Renal pelvis (tissue), 12 donors: ENCODE measurements around the gene PAX6. TPM values are rescaled to one million over a fixed set of nuclear protein-coding genes. Genes with fewer than 3 reads are reported as not detected.

Experiments
- DNase-seq: peaks from one replicate; pipeline ENCODE4 v3.0.0-alpha.2; 2013
- long read RNA-seq, 16 experiments: transcript quantifications; one replicate each; lab custom pipeline, GENCODE V29; 2026
- polyA plus RNA-seq, 3 donors: library from polyadenylated mRNA; unstranded; fragments of 120-200 nt; gene quantifications; one replicate each; pipeline ENCODE4 v1.2.1, GENCODE V29; 2013; ENCODE audit not compliant: insufficient read length in 3 of 3

Gene PAX6
- under 1 TPM; 0.04 to 0.27 (median 0.08) TPM for polyA plus RNA-seq
- long read RNA-seq, donor 1, result 0 reads
- long read RNA-seq, donor 2, result 0 reads
- long read RNA-seq, donor 3, result 0 reads
- long read RNA-seq, donor 4, result 0 reads
- long read RNA-seq, donor 5, result 0 reads
- long read RNA-seq, donor 6, result 0 reads
- long read RNA-seq, donor 7, result 0 reads
- long read RNA-seq, donor 8, result 0 reads
- long read RNA-seq, donor 9, result 0 reads
- long read RNA-seq, donor 10, result 0 reads
- long read RNA-seq, donor 11, result 0 reads
- long read RNA-seq, donor 12, result 0 reads
- long read RNA-seq, donor 13, result 0 reads
- long read RNA-seq, donor 14, result 0 reads
- long read RNA-seq, donor 15, result 0 reads
- long read RNA-seq, donor 16, result 0 reads

DNA sequence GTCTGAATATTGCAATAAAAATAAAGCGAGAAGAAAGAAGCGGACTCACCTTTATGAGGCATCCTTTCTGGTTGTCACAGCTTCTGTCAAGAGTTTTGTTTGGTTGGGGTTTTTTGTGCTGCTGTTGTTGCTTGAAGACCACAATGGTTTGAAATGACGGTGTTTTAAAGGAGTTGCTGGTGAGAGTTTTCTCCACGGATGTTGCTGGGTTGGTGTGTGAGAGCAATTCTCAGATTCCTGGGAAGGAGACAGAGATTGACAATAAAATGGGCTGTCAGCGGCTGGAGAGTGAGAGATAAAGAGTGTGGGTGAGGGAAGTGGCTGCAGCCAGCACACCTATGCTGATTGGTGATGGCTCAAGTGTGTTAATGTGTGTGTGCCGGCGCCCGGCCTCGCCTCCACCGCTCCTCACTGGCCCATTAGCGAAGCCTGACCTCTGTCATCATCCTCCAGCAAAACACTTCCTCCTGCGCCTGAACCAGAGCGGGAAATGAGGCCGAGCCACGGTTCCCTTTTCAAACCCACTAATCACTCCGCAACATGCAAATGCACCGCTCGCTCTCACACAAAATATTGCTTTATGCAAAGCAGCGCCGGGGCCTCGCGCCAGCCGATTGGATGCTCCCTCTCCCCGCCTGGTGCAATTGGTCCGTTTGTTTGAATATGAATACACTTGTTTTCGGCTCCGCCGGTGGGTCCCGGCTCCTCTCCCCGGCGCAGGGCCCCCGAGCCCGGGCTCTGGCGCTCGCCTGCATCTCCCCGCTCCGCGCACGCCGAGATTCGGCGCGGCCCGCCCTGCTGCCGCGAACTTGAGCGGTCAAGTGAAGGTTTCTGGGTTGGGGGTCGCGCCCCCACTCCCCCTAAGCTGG is at the start of gene PAX6:
Gene PAX6 (minus strand): TSS at position 544 of the 869 bp plus-strand sequence. CDS start 4,911 bp downstream, outside the sequence.
- no peak for DNase-seq

- DNase-seq, result no peak
Measured at GRCh38 chr11:31860391-31860790, 49.3 kb upstream of the PAX6 start.

DNA sequence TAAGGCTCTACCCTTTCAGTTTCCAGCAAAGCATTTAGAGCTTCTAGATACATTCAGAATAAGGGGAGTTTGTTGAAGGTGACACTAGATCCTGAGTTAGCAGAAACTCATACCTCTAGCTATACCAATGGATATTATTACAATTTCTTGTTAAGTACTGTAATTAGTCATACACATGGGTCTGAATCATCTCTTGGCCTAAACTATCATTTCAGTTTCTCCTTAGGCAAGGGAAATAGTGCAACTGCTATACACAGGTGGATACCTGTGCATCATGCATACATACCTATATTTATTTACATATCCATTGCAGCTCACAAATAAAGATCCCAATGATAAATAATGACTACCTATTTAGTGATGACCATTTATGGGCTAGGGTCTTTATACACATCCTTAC is 45.1 kb upstream of the PAX6 start:
- no peak for DNase-seq

GRCh38 chr11:31855466-31855865 is 44.3 kb upstream of the PAX6 start:
- no peak for DNase-seq

DNA sequence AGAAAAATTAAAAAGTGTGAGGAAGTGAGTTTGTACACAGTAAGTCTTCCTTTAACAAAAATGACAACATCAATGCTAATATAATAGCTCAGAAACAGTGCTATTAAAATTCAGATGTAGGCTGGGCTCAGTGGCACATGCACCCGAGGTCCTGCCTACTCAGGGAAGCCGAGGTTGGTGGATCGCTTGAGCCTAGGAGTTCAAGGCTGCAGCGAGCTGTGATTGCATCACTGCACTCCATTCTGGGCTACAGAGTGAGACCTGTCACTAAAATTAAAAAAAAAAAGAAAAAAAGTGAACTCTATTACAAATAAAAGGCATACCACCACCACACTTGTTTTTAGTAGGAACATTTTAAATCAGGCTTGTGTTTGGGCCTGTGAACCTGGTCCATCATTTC is 39.2 kb upstream of the PAX6 start:
- DNase-seq, result no peak

DNA sequence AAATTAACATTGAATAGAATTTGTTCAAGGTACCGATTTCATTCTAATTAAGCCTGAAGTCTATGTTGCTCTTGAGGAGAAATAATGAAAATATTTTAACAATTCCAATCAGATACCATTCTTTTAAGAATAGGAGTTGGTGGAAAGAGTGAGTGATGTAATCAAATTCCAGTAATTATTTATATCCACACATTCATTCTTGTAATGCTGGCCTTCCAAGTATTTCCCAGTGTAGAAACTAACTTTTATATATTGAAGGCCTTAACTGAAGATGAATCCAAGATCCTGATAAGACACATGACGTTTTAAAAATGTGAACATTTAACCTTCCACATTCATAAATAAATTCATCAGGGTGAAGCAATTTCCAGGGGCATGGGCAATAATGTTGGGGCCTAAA is 36.6 kb upstream of the PAX6 start:
- no peak for DNase-seq

GRCh38 chr11:31845331-31845730 is 34.2 kb upstream of the PAX6 start:
- no peak for DNase-seq

DNA sequence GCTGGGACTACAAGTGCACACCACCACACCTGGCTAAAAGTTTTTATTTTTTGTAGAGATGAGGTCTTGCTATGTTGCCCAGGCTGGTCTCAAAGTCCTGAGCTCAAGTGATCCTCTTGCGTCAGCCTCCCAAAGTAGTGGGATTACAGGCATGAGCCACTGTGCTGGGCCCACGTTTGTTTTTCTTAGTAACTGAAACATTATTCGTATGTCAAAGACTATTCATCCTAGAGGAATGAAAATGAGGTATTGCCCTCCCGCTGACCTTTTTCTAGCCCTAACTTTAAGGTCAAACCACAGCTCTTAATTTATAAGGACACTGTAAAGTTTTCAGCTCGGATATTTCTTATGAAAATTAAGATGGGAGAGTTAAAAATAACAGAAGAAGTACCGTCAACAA is 33.2 kb upstream of the PAX6 start:
- DNase-seq, result no peak

DNA sequence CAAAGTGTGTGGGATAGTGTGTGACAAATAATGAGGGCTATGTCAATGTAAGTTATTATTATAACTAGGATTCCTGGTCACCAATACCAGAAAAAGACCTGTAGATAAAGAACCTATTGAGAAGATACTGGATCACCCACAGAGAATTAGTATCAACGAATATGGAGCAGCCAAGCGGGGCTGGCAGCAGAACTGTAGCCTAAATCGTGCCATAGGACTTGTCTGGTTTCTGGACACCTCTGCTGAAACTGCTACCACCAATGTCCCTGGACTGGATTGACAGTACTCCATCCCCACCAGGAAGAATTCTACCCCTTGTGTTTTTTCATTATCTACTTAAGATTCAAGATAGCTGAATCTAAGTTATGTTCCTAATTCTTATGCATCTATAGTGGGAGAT is 30.3 kb upstream of the PAX6 start:
- DNase-seq, result no peak

- DNase-seq, result no peak
Measured at GRCh38 chr11:31834237-31834636, 23.1 kb upstream of the PAX6 start.

DNA sequence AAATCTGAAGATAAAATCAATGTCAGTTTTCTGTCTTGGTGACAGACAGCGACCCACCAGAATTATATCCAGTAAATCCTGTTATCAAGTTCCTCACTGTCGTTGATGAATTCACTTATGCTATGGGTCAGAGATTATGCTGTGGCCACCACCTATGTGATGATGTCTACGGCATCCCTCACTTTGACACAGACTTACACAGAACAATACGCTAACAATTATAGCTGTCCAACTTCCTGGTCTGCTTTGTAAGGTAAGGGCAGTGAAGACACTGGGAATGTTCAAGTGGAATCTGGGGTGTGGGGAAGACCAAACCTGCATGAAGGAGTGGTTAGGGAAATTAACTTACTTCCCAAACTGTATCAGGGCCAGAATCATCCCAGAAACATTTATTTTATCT is 19.3 kb upstream of the PAX6 start:
- no peak for DNase-seq

GRCh38 chr11:31828217-31828616 is 17.1 kb upstream of the PAX6 start:
- no peak for DNase-seq

GRCh38 chr11:31827455-31828206 is 16.5 kb upstream of the PAX6 start:
- no peak for DNase-seq

GRCh38 chr11:31826536-31827438 is 15.7 kb upstream of the PAX6 start:
- no peak for DNase-seq

DNA sequence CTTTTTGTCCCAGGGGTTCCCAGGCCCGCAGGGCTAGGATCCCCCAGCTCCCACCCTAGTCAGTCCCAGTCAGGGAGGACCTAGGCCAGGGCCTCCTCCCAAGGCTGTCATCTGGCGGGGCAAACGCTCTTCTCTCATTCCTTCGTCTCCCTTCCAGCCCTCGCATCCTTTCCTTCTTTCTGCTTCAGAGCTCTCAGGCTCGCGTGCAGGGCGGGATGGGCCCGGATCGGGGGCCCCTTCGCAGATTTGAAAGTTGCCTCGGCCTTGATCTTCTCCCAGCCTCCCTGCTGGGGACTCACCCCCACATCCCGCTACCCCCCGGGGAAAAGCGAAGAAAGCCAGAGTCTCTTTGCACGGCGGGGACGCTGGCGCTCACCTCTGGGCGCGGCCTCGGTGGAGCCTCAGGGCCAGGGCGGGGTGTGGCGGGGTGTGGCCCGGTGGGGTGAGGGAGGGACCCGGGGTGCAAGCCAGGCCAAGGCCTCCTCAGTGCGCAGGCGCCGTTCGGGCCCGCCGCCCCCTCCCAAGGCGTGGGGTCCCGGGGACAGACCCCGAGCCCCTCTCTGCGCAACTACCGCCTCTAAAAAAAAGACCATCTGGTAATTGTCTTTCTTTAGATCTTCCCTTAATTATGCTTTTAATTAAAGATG is 14.8 kb upstream of the PAX6 start:
- DNase-seq, result no peak

DNA sequence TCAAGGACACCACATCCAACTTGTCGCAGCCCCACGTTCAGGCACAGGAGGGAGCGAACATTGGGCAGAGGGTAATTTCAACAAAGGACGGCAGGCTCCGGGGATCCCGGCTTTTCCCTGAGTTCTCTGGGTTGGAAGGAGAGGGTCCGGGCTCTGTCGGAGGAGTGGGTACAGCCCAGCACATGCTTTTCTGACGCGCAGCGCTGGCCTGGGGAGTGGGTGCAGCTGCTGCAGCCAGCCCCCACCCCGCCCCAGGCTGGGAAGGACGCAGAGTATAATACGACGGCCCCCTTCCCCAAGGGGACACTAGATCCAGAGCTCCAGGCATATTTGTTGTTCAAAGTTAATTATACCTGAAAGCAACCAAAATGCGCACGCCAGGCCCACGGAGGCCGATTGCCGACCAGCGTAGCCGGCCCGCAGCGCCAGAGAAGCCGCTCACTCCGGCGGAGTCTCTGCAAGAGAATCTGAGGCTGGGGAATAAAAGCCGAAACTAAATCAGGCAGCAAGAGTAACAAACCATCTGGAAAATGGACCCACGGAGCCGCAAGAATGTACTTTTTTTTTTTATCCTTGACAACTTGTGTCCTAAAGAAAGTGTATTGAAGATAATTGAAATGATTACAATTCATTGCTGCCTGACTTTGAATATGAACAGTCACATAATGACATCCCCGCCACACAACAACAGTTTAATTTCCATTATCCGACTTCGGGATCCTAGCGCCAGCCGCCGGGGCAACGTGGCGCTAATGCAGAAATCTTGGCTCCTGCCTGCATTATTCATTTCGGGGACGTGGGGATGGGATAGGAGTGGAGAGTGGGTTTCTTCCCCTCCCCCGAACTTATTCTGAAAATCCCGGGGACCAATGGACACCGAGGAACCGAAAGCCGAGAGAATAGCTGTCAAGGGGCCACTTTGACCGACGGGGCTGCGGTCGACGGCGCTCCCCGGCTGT is 14.0 kb upstream of the PAX6 start:
- DNase-seq, result no peak

GRCh38 chr11:31824332-31824878 is 13.3 kb upstream of the PAX6 start:
- no peak for DNase-seq

- DNase-seq, result no peak
Measured at GRCh38 chr11:31823644-31824331, 12.7 kb upstream of the PAX6 start.
